Inflammatory macrophage treated with lipopolysaccharide for 1 hour (primary cell): Measurements from ENCODE around the gene EGR4.

Source experiments
- DNase-seq, 2 donors: peaks; one replicate each; pipeline ENCODE4 v3.0.0-alpha.2; 2020 to 2022

The EGR4 gene

GRCh38 chr2:73244580-73244979 lies 48.8 kb downstream of the EGR4 start:
- no peak for DNase-seq

- no peak for DNase-seq
Observed at GRCh38 chr2:73243884-73244570, 49.3 kb downstream of the EGR4 start.
